ENCODE results near the gene CEP104.

CEP104 gene

DNA sequence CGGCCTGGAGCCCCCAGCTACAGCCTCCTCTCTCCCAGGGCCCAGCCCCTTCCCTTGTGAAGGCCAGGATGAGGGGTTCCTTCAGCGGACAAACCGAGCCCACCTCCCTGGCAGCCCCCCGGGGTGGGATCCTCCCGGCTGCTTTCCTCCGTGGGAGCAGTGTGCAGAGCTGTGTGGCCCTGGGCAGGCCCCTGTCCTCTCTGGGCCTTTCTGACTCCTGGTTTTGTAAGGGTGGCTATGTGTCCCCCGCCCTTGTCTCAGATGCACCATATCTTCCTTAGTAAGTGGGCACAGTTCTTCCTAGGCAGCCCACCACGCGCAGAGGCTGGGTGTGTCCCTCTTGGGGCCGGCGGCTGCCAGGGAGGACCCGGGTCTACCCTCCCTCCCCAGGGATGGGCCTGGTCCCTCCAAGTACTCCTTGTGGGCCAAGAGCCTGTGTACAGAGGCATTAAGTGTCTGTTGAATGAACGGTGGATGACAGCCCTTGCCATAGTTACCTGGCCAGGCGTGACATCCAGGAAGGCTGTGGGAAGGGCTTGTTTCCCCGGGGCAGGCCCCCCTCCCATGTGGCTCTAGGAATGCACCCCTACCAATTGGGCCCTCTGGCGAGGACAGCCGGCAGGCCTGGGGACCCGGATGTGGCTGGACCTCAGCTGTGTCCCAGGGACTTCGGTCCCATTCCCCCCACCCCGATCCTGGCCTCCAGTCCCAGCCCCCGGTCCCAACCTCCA is 80.6 kb downstream of the CEP104 start:
- DNase-seq = no peak

- peak; percentile 72 to 89 (median 79) for DNase-seq
Observed at GRCh38 chr1:3775490-3776230, 81.4 kb downstream of the CEP104 start.

GRCh38 chr1:3774946-3775489 is 82.0 kb downstream of the CEP104 start:
- no peak for DNase-seq

- DNase-seq = no peak
Observed at GRCh38 chr1:3774276-3774945, 82.6 kb downstream of the CEP104 start.

DNA sequence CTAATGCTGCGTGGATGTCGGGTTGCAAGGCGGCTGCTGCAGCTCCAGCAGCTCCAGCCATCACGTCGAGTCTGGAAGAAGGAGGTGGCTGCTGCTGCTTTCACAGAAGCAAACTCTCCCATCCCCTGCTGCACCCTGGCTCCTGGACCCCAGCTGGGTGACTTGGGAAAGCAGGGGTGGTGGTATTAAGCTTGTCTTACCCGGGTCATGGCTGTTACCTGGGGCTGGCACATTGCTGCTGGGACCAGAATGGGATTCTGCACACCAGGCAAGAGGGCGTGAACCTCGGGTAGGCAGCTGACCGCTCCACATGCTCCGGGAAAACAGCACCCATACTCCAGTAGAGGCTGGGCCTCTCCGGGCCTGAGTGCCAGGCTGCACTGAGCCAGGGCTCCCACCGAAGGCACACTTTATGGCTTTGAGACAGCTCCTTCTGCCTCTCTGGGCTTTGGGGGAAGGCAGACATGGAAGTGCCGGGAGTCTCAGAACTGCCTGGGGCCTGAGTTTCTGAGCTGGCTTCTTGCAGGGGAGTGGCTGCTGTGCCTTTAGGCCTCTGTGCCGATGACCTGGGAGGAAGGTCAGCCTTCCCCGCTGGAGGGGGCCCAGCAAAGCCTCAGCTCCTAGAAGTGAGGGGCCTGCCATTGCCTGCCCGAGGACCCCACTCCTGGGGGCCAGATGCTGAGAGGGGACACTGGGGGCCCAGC is 83.3 kb downstream of the CEP104 start:
- no peak for DNase-seq

GRCh38 chr1:3772715-3773571 is 84.1 kb downstream of the CEP104 start, which contains the start of gene SMIM1:
Gene SMIM1, plus strand, starts transcription at chr1:3772749. Its CDS starts 2,625 bp downstream, at chr1:3775374.
- peak in 1 of 3 donors; percentile 8 for DNase-seq

DNA sequence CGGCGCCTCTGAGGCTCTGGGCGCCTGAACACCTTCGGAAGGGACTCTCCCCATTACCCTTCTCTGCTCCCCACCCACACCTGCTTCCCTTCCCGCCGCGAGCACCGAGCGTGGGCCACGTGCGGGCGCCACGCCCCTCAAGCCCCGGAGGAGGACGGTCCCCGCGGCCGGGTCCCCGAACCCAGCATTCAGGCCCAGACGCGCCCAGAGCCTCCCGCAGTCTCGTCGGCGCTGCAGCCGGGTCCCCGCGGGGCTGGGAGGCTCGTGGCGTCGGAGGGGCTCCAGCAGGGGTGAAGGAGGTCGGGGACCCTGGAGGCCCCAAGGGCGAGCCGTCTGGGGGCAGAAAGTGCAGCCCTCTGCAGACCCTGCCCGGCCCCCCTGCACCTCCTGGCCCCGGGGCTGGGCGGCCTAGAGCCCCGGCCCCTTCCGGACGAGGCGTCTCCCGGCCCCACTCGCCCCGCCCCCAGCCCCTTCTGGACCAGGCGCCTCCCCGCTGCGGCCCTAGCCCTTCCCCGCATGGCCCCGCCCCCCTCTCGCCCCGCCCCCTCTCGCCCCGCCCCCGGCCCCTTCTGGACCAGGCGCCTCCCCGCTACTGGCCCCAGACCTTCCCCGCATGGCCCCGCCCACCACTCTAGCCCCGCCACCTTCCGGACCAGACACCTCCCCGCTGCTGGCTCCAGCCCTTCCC is 84.8 kb downstream of the CEP104 start:
- DNase-seq = peak; percentile 69 to 89 (median 77)

GRCh38 chr1:3771108-3772026 is 85.6 kb downstream of the CEP104 start:
- no peak for DNase-seq

DNA sequence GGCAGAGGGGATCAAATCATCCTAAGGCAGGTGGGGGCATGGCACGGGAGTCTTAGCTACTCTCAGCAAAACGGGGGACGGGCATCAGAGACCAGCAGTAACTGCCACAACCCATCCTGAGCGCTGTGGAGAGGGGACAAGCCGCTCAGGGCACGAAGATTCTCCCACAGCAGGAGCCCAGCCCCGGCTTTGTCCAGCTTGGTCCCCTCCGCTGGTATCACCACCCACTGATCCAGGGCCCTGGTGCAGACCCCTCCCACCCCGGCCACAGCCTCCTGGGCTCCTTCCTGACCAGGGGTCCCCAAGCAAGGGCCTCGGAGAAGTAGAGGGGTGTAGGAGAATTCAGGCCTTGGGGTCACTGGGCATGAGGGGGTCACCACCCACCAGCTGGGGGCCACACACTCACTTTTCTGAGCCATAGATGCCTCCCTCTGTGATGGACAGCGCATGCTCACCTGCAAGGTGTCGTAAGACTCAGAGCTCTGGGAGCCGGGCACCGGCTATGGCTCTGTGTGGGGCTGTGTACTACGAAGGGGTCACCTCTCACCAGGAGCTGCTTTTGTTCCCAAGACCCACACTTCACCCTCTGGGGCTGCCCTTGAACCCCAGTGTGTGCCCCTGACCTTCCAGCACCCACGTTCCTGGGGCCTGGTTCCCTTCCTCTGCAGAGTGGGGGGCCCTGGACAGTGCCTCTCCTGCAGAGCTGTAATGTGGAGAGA is 86.8 kb downstream of the CEP104 start:
- no peak for DNase-seq

- DNase-seq = no peak
Observed at GRCh38 chr1:3768811-3769390, 88.1 kb downstream of the CEP104 start.

- no peak for DNase-seq
Observed at GRCh38 chr1:3767328-3767925, 89.6 kb downstream of the CEP104 start.

DNA sequence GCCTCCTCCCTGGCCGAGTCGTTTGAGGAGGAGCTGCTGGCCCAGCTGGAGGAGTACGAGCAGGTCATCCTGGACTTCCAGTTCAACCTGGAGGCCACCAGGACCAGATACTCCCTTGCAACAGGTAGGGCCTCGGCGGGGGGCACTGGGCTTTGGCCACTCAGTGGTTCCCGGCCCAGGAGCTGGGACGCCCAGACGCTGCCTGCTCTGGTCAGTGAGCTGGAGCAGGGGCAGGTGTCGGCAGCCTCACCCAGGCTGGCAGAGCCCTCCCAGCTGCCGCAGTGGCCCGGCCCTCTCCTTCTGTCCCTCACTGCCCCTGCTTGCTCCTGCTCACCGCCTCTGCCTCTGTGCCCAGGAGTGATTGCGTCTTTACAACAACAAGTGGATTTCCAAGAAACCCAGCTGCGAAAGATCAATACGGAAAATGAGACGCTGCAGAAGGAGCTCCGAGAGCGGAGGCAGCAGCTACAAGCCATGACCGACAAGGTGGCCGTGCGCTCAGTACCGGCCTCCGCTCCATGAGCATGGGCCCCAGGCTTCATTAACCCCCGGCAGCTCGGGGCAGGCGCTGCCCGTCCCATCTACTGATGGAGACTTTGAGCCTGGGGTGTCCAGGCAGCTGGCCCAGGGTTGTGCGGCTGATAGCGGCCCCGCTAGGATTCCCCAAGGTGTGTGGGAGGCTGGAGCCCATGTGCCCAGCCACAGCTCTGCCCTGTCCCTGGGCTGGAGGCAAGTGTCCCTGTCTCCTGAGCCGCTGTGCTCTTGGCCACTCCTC is 93.5 kb downstream of the CEP104 start:
- DNase-seq = no peak

- no peak for DNase-seq
Observed at GRCh38 chr1:3762873-3763228, 94.2 kb downstream of the CEP104 start.

DNA sequence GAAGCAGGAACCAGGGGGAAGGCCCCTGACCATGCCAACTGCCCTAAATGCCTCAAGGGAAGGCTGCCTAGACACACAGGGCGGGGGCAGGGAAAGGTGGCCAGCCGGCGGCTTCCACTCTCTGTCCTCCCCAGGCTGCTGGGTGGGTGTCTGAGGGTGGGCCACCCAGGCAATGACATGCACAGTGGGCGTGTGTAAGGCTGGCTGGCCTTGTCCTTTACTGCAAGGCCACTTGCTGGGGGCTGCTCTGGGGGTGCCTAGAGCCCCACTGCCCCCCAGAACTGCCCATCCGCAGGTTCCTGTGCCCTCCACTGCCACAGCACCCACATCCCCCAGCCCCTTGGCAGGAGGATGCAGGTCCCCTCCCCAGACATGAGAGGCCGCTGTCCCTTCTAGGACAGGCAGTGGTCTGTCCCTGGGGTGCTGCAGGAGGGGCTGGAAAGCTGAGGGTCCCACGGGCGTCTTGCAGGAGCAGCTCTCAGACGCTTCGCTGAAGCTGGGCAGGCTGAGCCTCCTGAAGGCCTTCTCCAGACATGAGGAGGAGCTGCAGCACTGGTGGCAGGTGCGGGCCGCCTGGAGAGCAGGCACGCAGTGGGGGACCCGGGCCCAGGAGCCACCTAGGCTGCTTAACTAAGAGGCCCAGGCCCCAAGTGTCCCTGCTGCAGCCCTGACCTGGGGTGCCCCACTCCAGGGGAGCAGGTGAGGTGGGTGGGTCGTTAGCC is 94.7 kb downstream of the CEP104 start:
- no peak for DNase-seq
